Neural progenitor cell (in vitro differentiated cells): ENCODE measurements around the gene BRCA1.

ENCODE experiments used
- EZH2 ChIP-seq: fragments of 200-600 bp; sonication (generic); IDR thresholded peaks from 2 replicates; pipeline ENCODE4 v1.6.1; 2017; ENCODE audit warnings: antibody characterized with exemption, mild to moderate bottlenecking, moderate library complexity
- EZH2phosphoT487 ChIP-seq: fragments of 200-600 bp; sonication (generic); IDR thresholded peaks from 2 replicates; pipeline ENCODE4 v1.6.1; 2017; ENCODE audit warnings: antibody characterized with exemption
- TF ChIP-seq, protein P1 (sequence below): fragments of 200-600 bp; sonication (generic); IDR thresholded peaks from 2 replicates; pipeline ENCODE4 v1.5.1; 2017; ENCODE audit warnings: antibody characterized with exemption, mild to moderate bottlenecking

DNA sequence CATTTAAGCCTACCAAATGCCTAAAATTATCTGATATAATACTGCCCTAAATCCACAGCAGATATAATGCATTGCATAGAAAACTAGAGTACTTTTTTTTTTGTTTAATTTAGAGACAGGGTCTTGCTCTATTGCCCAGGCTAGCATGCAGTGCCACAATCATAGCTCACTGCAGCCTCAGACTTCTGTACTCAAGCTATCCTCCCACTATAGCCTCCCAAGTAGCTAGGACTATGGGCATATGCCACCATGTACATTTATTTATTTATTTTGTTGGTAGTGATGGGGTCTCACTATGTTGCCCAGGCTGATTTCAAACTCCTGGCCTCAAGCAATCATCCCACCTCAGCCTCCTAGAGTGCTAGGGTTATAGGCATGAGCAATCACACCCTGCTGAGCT, 20.0 kb downstream of the BRCA1 start:
- TF ChIP-seq, protein P1, sequence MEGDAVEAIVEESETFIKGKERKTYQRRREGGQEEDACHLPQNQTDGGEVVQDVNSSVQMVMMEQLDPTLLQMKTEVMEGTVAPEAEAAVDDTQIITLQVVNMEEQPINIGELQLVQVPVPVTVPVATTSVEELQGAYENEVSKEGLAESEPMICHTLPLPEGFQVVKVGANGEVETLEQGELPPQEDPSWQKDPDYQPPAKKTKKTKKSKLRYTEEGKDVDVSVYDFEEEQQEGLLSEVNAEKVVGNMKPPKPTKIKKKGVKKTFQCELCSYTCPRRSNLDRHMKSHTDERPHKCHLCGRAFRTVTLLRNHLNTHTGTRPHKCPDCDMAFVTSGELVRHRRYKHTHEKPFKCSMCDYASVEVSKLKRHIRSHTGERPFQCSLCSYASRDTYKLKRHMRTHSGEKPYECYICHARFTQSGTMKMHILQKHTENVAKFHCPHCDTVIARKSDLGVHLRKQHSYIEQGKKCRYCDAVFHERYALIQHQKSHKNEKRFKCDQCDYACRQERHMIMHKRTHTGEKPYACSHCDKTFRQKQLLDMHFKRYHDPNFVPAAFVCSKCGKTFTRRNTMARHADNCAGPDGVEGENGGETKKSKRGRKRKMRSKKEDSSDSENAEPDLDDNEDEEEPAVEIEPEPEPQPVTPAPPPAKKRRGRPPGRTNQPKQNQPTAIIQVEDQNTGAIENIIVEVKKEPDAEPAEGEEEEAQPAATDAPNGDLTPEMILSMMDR = no peak
- TF ChIP-seq EZH2phosphoT487 (no peak), EZH2 (no peak)
